Esophagus (tissue), 2 donors: ENCODE data around the gene COX19. TPM values are rescaled to one million over a fixed set of nuclear protein-coding genes. Genes with fewer than 3 reads are reported as not detected.
"Not testable (repeated sequence)": the region's sequence is repeated elsewhere in the genome, so short reads cannot be mapped to it uniquely, and the experiment has no call there.

Experiments
- H3K27ac ChIP-seq, 2 donors: one replicate each; pipeline ENCODE4 v1.5.1; 2013; ENCODE audit warnings: low read depth in 2 of 2, mild to moderate bottlenecking in 2 of 2, inconsistent platforms in 1 of 2, low read length in 1 of 2, moderate library complexity in 1 of 2
- H3K27me3 ChIP-seq, 2 donors: one replicate each; pipeline ENCODE4 v1.6.1; 2013; ENCODE audit warnings: low read length in 2 of 2, control low read depth in 1 of 2, mild to moderate bottlenecking in 1 of 2; ENCODE audit not compliant: insufficient read depth in 2 of 2, control insufficient read depth in 1 of 2
- H3K36me3 ChIP-seq, 2 donors: one replicate each; pipeline ENCODE4 v1.6.1; 2013; ENCODE audit warnings: low read length in 1 of 2; ENCODE audit not compliant: control insufficient read depth in 2 of 2, insufficient read depth in 2 of 2
- H3K4me1 ChIP-seq, 2 donors: one replicate each; pipeline ENCODE4 v1.6.1; 2013; ENCODE audit warnings: low read length in 1 of 2; ENCODE audit not compliant: control insufficient read depth in 2 of 2, insufficient read depth in 2 of 2
- H3K4me3 ChIP-seq, 2 donors: one replicate each; pipeline ENCODE4 v1.5.1; 2013; ENCODE audit warnings: low read length in 2 of 2, mild to moderate bottlenecking in 2 of 2, low read depth in 1 of 2, moderate library complexity in 1 of 2
- H3K9me3 ChIP-seq, 2 donors: one replicate each; pipeline ENCODE4 v1.6.1; 2013; ENCODE audit warnings: mild to moderate bottlenecking in 2 of 2, low read depth in 1 of 2, low read length in 1 of 2, moderate library complexity in 1 of 2; ENCODE audit not compliant: control insufficient read depth in 2 of 2, insufficient read depth in 1 of 2
- WGBS, 2 donors: extraction: QIAGEN DNeasy Blood & Tissue Kit; methylation state at CpG; one replicate each; pipeline ENCODE4 v1.1.7; 2013; 5-methylcytosine and 5-hydroxymethylcytosine counted together
- polyA plus RNA-seq, 2 donors: library from polyadenylated mRNA; stranded (reverse); fragments of 200-250 nt; gene quantifications; one replicate each; pipeline ENCODE4 v1.2.3, GENCODE V29; 2013
- donor health status: healthy with polysubstance abuse.
- donor health status: Bipolar disorder and iron deficiency.

COX19 gene
- polyA plus RNA-seq, 2 donors: 4.1 to 5.5 TPM

DNA sequence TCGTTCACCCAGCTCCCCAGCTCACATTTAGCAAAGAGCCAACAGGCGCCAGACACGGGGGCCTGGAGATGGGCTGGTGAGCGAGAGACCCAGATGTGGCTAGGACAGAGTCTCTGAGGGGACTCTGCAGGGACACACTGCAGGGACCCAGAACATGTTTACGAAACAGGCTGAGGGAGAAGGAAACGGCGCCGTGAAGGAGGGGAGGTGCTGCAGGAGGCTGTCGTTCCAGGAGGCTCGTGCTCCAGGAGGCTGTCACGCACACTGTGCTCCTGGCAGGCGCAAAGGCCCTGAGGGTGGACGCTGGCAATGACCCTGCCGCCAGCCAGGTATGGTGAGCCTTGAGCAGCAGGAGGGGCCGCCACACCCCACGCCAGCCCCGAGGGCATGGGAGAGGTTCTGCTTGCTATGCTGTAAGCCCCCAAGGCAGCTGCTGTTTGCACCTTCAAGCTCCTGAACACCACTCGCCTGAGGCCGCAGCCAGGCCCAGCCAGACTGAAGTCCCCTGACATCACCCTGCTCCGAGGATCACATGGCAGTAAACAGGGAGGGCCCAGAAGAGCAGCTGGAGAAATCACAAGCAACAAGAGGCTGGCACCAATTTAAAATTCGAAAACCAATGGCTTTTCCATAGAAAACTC, 48.2 kb downstream of the COX19 start:
- Histone ChIP-seq H3K36me3 (no peaks in the 10 kb centered on the region), H3K27ac (no peak overlapping the region), H3K9me3 (no peaks in the 10 kb centered on the region), H3K4me3 (no peak overlapping the region), H3K27me3 (no peaks in the 10 kb centered on the region), H3K4me1 (peaks cover under 1 to 2% of the 10 kb centered on the region in 2 donors)
- WGBS, 2 donors: 71 to 75% methylated on average over 17 to 21 of the region's 21 CpGs

DNA sequence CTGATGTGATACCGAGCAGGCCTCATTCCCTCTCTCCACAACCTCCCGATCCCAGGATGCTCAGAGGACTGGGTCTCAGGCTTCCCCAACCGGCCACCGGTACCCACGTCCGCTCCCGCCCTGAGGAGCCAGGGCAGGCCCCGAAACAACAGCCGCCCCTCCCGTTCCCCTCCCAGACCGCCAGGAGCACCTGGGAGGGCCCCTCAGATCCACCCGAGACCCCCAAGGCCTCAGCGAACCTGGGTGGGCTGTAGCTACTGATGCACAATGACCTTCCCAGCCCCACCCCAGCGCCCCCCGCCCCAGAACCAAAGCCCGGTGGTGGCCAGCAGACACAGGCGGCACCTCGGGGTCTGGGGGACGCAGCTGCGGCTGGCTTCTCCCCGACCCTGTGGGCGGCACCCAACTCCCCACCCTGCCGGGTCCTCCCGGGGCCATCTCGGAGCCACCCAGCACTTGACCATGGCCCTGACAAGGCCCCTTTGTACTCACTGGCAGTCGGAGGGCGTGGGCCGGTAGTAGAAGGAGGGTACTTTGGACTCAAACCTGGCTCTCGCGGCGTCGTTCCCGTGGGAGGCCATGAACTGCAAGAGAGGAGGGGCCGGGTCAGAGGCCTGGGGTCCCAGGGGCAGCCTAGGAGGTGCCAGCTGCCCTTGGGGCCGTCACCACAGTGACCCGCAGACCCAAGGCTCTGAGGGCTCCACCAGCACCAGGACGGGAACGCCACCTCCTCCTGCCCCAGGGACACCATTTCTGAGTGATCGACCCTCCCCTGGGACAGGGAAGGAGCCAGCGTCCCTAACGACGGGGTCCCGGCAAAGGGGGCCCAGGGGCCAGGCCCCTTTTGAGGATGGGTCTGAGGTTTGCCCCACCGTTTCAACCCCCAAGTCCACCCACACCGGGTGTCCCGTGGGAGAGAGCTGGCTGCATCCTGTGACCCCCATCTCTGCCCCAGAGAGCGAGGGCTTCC, 49.0 kb downstream of the COX19 start:
- H3K4me3 ChIP-seq: no peak overlapping the region
- 79 to 86% methylated on average over 41 to 47 of the region's 47 CpGs for WGBS, 2 donors
- peaks cover 2% of the 10 kb centered on the region in 2 donors for H3K4me1 ChIP-seq
- H3K36me3 ChIP-seq: no peaks in the 10 kb centered on the region
- H3K9me3 ChIP-seq: no peaks in the 10 kb centered on the region
- H3K27me3 ChIP-seq: no peaks in the 10 kb centered on the region
- peak overlapping the region in 1 of 2 donors; percentile 34 for H3K27ac ChIP-seq

DNA sequence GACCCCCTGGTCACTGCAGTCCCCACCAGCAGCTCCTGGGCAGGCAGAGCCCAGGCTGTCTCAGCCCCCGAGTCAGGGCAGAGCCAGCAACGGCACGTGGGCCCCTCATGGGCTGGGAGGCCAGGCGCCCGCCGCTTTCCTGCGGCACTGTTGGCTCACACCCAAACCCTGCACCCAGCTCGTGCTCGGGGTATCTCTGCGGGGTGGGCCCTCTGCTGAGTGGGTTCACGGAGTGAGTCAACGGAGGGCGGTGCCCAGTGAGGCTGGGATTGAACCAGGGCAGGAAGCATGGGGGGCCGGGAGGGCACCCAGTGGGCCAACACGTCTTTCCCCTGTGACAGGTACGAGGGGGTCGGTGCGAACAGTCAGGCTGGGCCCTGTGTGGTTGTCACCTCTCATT, 49.7 kb downstream of the COX19 start:
- H3K27ac ChIP-seq: peak overlapping the region in 1 of 2 donors; percentile 34
- 66 to 71% methylated on average over 18 of the region's 18 CpGs for WGBS, 2 donors

DNA sequence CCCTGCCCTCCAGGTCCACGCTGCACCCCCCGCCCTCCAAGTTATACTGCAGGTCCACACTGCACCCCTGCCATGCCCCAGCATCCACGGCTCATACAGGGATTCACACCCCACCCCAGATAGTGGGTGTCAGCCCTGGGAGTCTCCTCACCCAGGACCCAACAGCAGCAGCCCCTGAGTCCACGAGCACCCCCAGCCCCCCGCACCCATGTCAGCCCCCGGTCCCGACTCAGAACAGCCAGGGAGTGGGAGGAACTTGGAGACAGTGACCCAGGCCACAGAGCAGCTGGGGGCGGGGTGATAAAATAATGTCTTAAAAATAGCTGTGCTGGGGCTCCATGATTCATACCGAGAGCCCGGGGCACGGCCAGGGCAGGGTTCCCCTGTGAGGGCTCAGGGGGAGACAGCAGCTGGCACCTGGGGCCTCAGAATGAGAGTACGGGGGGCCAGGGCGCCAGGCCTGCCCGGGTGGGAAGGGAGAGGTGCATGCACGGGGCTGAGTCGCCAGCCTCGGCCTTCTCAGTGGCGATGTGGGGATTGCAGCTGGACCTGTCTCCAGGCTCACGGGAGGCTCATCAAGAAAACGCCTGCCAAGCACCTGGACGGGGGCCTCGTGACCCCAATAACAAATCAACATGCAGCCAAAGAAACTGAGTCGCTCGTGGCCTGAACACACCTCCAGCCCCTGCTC, 50.7 kb downstream of the COX19 start:
- H3K4me3 ChIP-seq: no peak overlapping the region
- H3K36me3 ChIP-seq: no peaks in the 10 kb centered on the region
- H3K4me1 ChIP-seq: peaks cover 2% of the 10 kb centered on the region in 2 donors
- 60 to 69% methylated on average over 24 of the region's 24 CpGs for WGBS, 2 donors
- H3K9me3 ChIP-seq: no peaks in the 10 kb centered on the region
- H3K27ac ChIP-seq: no peak overlapping the region
- no peaks in the 10 kb centered on the region for H3K27me3 ChIP-seq

More for the DNA sequence above, 49.7 kb downstream of the COX19 start:
- Histone ChIP-seq H3K27me3 (no peaks in the 10 kb centered on the region), H3K4me3 (no peak overlapping the region), H3K4me1 (peaks cover 2% of the 10 kb centered on the region in 2 donors), H3K9me3 (no peaks in the 10 kb centered on the region), H3K36me3 (no peaks in the 10 kb centered on the region)

DNA sequence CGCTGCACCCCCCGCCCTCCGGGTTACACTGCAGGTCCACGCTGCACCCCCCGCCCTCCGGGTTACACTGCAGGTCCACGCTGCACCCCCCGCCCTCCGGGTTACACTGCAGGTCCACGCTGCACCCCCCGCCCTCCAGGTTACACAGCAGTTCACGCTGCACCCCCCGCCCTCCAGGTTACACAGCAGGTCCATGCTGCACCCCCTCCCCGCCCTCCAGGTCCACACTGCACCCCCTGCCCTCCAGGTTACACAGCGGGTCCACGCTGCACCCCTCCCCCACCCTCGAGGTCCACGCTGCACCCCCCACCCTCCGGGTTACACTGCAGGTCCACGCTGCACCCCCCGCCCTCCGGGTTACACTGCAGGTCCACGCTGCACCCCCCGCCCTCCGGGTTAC, 51.3 kb downstream of the COX19 start:
- not testable (repeated sequence) for H3K27me3 ChIP-seq, H3K4me3 ChIP-seq, H3K4me1 ChIP-seq, H3K36me3 ChIP-seq, H3K9me3 ChIP-seq
- H3K27ac ChIP-seq: peak overlapping the region in 1 of 2 donors; percentile 36
- WGBS, 2 donors: 73 to 75% methylated on average over 10 to 25 of the region's 25 CpGs

DNA sequence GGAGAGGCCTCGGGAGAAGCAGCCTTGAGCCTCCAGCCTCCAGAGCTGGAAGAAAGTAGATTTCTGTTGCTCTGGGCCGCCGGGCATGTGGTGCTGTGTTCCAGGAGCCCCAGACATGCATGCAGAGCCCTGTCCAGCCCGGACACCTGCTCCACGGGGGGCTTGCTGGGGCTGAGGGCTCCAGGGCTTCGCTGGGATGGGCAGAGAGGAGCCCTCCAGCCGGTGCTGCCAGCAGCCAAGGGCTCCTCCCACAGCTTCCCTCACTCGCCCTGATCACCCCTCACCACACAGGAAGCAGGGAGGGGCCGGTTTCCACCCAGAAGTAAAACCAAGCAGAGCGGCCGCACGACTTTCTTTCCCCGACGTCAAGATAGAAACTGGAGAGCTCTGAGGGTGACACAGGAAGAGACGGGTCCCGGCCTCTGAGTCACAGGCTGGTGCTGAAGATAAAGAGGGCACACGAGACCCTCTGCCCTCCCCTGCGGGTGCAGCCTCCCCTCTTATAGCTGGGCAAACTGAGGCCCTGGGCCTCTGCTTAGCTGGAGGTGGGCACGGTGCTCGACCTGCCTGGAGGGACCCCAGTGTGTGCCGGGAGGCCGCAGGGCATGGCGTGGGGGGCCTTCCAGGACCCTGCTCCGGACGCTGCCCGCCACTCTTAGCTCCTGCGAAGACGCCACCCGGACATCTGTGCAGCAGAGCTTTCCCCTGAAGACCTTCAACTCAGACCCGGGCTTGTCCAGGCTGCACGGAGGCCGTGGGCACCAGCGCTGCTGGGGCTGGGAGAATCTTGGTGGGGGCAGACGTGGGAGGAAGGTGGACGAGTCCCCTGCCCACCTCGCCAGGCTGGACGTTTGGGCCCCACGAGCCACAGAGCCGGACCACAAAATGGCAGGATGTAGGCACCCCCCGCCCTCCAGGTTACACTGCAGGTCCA, 52.0 kb downstream of the COX19 start:
- 55 to 65% methylated on average over 38 to 40 of the region's 40 CpGs for WGBS, 2 donors
- Histone ChIP-seq H3K27ac (peak overlapping the region; percentile 45 to 59), H3K4me1 (peaks cover 2% of the 10 kb centered on the region in 2 donors), H3K36me3 (no peaks in the 10 kb centered on the region), H3K27me3 (no peaks in the 10 kb centered on the region), H3K4me3 (no peak overlapping the region), H3K9me3 (no peaks in the 10 kb centered on the region)

DNA sequence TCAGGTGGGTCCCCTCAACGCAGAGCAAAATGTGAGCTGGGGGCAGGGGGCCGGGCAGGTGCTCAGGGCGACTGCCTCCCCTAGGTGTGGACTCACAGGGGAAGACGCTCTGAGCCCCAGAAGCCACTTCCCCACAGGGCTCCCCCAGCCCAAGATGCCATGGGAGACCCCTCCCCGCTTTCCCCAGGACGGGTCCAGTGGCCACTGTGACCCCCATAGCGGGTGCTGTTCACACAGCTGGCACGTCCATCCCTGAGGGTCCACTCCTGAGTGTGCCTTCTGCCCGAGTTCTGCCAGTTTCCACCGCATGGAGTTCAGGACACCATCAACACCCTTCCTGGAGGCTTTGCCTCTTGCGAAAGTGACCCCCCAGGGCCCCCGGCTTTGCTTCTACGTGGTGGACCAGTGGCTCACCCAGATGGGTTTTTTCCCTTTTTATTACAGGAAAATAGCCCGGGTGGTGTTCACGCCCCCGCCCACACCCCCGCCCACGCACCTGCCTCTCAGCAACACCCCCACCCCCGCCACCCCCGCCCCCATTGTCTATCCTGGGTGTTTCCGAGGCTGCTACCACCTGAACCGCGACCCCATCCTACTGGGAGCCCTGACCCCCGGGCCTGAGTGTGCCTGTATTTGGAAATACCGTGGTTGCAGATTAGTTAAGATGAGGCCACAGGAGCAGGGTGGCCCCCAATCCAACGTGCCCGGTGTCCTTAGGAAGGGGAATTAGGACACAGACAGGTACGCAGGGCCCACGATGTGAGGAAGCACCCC, 52.8 kb downstream of the COX19 start:
- no peaks in the 10 kb centered on the region for H3K9me3 ChIP-seq
- peaks cover 2% of the 10 kb centered on the region in 2 donors for H3K4me1 ChIP-seq
- WGBS, 2 donors: 65 to 66% methylated on average over 26 to 29 of the region's 29 CpGs
- peak overlapping the region; percentile 45 to 48 for H3K27ac ChIP-seq
- no peaks in the 10 kb centered on the region for H3K36me3 ChIP-seq
- H3K27me3 ChIP-seq: no peaks in the 10 kb centered on the region
- H3K4me3 ChIP-seq: no peak overlapping the region

DNA sequence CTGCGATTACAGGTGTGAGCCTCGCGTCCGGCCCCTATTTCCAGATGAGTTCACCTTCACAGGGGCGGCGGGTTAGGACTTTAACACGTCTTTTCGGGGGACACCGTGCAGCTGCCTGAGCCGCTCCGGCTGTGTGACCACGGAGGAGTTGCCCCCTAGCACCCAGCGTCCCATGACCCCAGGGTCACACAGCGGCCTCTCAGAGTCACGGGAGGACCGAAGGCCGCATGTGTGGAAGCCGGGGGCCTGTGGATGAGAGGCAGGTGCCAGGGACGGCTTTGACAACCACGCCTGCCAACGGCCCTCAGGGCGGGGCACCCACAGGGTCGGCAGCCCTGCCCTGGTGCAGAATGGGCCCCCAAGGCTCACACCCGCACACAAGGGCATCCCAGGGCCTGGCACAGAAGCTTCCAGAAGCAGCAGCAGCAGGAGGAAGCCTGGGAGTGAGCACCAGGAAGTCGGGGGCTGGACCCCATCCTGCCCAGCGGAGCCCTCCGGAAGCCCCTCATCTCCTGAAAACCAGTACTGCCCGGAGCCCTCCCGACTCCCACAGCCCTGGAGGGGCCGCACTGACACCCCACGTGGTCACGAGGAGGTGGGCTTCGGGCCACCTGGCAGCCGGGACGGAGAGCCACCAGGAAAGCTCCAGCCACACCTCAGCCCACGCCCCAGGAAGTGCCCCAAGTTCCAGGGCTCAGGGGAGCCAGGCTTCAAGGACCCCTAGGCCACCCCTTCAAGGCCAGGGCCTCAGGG, 53.6 kb downstream of the COX19 start:
- Histone ChIP-seq H3K4me1 (peaks cover 2% of the 10 kb centered on the region in 2 donors), H3K36me3 (no peaks in the 10 kb centered on the region), H3K27ac (no peak overlapping the region), H3K27me3 (no peaks in the 10 kb centered on the region), H3K9me3 (no peaks in the 10 kb centered on the region), H3K4me3 (no peak overlapping the region)
- WGBS, 2 donors: 64 to 67% methylated on average over 36 of the region's 36 CpGs
